HG03575 (cell line): ENCODE measurements around the gene PRKCSH.

Experiments
- ATAC-seq: cut with Tn5 transposase; IDR thresholded peaks from one replicate; pipeline ENCODE4 v1.9.1; 2021; ENCODE audit not compliant: unreplicated experiment, insufficient number of reproducible peaks, low FRiP score; ENCODE audit errors: extremely low read depth

The PRKCSH gene

GRCh38 chr19:11486661-11487503, 51.4 kb downstream of the PRKCSH start:
- no peak for ATAC-seq

DNA sequence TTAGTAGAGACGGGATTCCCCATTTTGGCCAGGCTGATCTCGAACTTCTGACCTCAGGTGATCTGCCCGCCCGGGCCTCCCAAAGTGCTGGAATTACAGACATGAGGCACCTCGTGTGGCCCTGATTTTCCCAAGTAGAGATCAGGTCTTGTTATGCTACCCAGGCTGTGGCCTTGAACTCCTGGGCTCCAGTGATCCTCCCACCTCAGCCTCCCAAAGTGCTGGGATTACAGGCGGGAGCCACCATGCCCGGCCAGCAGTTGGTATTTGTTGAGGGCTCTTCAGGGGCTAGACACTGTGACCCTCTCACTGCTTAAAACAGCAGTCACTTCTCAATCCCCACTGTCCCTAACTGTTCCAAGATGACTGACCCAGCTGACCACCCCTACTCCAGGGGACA, 53.9 kb downstream of the PRKCSH start:
- no peak for ATAC-seq

GRCh38 chr19:11494634-11495285, 59.3 kb downstream of the PRKCSH start:
- ATAC-seq: no peak

DNA sequence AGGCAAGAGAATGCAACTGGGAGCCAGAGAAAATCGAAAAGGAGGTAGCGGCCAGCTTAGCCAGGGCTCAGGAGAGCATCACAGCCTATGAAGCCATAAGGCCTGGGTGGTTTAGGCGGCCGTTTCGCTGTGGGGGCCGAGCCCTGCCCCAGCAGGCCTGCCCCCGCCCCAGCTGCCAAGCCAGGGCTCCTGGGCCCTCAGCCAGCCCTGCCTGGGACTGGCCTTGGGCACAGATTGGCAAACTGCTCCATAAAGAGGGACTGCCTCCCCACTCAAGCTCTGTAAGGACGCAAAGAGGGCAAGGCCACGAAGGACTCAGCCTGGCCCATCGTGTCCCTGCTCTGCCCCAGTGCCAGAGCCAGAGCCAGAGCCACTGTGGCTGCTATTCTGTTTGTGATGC, 60.0 kb downstream of the PRKCSH start:
- no peak for ATAC-seq

DNA sequence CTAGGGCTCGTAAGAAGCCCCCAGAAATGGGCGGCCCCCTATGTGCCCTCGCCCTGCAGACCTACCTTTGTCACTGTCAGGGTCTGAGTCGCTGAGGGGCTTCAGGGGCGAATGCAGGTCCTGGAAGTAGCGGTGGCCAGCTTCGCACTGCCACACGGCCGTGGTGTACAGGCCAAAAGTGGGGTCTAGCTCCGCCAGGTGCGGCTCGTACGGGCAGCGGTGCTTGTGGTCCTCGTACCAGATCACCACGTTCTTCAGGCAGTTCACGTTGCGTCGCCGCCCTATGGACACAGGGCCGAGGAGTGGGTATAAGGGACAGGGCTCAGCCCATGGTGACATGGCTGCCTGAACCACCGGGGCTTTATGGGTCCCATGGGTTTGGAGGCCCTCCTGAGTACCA, 60.5 kb downstream of the PRKCSH start:
- ATAC-seq: no peak

GRCh38 chr19:11496391-11497163, 61.1 kb downstream of the PRKCSH start:
- no peak for ATAC-seq

- no peak for ATAC-seq
These were observed 63.8 kb downstream of the PRKCSH start for GRCh38 chr19:11499220-11499726.

GRCh38 chr19:11499890-11500420, 64.5 kb downstream of the PRKCSH start:
- ATAC-seq: no peak
